K562 (cell line): ENCODE results near the gene DMAC1. TPM values are rescaled to one million over a fixed set of nuclear protein-coding genes. Genes with fewer than 3 reads are reported as not detected.

Experiments
- EHMT2 ChIP-seq: fragments of 450-650 bp; IDR thresholded peaks from 2 replicates; pipeline ENCODE4 v1.6.1; 2018; ENCODE audit warnings: antibody characterized with exemption
- ELF1 ChIP-seq: fragments of 200-800 bp; sonication (Bioruptor generic); IDR thresholded peaks from 2 replicates; pipeline ENCODE4 v1.6.1; 2016; ENCODE audit warnings: missing genetic modification characterization, missing compliant biosample characterization
- EP400 ChIP-seq: fragments of 450-650 bp; IDR thresholded peaks from 2 replicates; pipeline ENCODE4 v1.6.1; 2017; ENCODE audit warnings: antibody characterized with exemption, mild to moderate bottlenecking, moderate library complexity
- KDM4B ChIP-seq, 2 experiments: fragments of 450-650 bp in 1 of 2; sonication (generic) in 1 of 2; IDR thresholded peaks; 2 replicates each; pipeline ENCODE4 v1.6.1; 2016 to 2017; ENCODE audit warnings: borderline replicate concordance in 2 of 2, antibody characterized with exemption in 1 of 2, low read depth in 1 of 2, mild to moderate bottlenecking in 1 of 2
- NCOA1 ChIP-seq: fragments of 450-650 bp; IDR thresholded peaks from 2 replicates; pipeline ENCODE4 v1.6.1; 2016; ENCODE audit warnings: low read depth
- NFYB ChIP-seq: IDR thresholded peaks from 2 replicates; pipeline ENCODE4 v1.6.1; 2011; ENCODE audit warnings: mild to moderate bottlenecking, moderate library complexity; ENCODE audit not compliant: insufficient read length; ENCODE audit errors: extremely low read depth
- POLR2G ChIP-seq: fragments of 200-400 bp; formaldehyde crosslinking; IDR thresholded peaks from 2 replicates; pipeline ENCODE4 v1.6.1; 2017; ENCODE audit warnings: low read depth, mild to moderate bottlenecking, antibody characterized with exemption, low read length, moderate library complexity
- STAT5A ChIP-seq: IDR thresholded peaks from 2 replicates; pipeline ENCODE4 v1.6.1; 2012; ENCODE audit warnings: low read length, inconsistent platforms, borderline replicate concordance
- TEAD2 ChIP-seq: fragments of 450-650 bp; IDR thresholded peaks from 2 replicates; pipeline ENCODE4 v1.6.1; 2016; ENCODE audit warnings: missing genetic modification characterization, control low read depth, missing compliant biosample characterization
- ZNF224 ChIP-seq: sonication (generic); formaldehyde crosslinking; IDR thresholded peaks from 2 replicates; pipeline ENCODE4 v1.8.0; 2022; ENCODE audit warnings: mild to moderate bottlenecking, missing genetic modification reagents
- polyA plus RNA-seq, 8 experiments: library from polyadenylated mRNA; depleted of rRNA in 4 of 8; stranded (reverse) in 5 of 8; unstranded in 3 of 8; fragments of >200 nt; fragmentation: Nextera tagmentation in 2 of 8; fragmentation: Illumina TruSeq in 1 of 8; extraction: Ambion mirVana in 2 of 8; extraction: Trizol in 1 of 8; gene quantifications; 2 replicates each; pipeline versions ENCODE4 v1.2.1 to v1.2.3, GENCODE V29; 2011 to 2014; ENCODE audit warnings: inconsistent platforms in 1 of 8, missing spikeins in 1 of 8
- total RNA-seq, 7 experiments: library from RNA; depleted of rRNA in 6 of 7; stranded (reverse); fragments of >200 nt in 6 of 7; fragmentation: Illumina TruSeq in 2 of 7; extraction: Trizol in 2 of 7; gene quantifications; 2 replicates each; pipeline versions ENCODE4 v1.2.1 to v1.2.3, GENCODE V29; 2011 to 2021; ENCODE audit warnings: low replicate concordance in 1 of 7
- TF ChIP-seq, protein P1 (sequence below): fragments of 200-800 bp; sonication (Bioruptor generic); IDR thresholded peaks from 2 replicates; pipeline ENCODE4 v1.6.1; 2016; ENCODE audit warnings: missing genetic modification characterization, missing compliant biosample characterization
- TF ChIP-seq, protein P2 (sequence below): fragments of 450-650 bp; formaldehyde crosslinking; IDR thresholded peaks from 2 replicates; pipeline ENCODE4 v1.4.0; 2022; ENCODE audit warnings: missing genetic modification characterization
- TF ChIP-seq, protein P3 (sequence below), 2 experiments: fragments of 450-650 bp; formaldehyde crosslinking in 1 of 2; IDR thresholded peaks; 2 replicates each; pipeline versions ENCODE4 v1.4.0 to v1.6.1; 2014 to 2020; ENCODE audit warnings: mild to moderate bottlenecking in 2 of 2, borderline replicate concordance in 1 of 2, low read depth in 1 of 2

DMAC1 gene
- total and polyA plus RNA-seq, 9 of the 15 experiments (the other 6 are each of a cell fraction or from before 2014, with no cell fraction given), result 15.9 to 94.4 (median 38.4) TPM

DNA sequence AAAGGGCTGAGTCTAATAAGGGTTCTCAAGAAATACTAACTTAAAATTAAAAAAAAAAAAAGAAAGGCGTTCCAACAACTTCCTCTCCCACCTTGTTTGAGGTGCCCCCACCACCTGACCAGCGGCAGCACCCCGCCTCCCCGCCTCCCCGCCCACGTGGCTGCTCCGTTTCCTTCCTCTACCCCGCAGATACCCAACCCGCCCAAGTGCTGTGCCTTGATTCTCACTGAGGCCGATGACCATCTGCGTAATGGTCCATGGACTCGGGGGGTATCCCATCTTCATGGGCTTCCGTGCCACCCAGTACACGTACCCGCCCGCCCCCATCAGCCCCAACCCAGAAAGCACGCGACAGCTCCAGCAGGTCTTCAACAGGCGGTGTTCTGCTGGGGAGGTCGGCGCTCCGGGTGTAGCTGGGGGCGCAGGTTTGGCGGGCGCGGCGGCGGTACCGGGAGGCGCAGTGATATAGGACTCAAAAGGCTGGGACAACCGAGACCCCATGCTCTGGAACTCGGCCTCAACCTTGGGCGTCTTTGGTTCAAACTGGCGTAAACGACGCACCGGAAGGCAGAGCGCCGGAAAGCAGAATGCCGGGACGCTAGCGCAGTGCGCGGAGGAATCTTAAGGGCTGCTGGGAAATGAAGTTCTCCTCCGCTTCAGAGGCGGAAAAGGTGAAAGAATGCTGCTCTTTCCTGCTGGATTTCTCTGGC is at the start of gene DMAC1 (continued):
- TF ChIP-seq, protein P1, sequence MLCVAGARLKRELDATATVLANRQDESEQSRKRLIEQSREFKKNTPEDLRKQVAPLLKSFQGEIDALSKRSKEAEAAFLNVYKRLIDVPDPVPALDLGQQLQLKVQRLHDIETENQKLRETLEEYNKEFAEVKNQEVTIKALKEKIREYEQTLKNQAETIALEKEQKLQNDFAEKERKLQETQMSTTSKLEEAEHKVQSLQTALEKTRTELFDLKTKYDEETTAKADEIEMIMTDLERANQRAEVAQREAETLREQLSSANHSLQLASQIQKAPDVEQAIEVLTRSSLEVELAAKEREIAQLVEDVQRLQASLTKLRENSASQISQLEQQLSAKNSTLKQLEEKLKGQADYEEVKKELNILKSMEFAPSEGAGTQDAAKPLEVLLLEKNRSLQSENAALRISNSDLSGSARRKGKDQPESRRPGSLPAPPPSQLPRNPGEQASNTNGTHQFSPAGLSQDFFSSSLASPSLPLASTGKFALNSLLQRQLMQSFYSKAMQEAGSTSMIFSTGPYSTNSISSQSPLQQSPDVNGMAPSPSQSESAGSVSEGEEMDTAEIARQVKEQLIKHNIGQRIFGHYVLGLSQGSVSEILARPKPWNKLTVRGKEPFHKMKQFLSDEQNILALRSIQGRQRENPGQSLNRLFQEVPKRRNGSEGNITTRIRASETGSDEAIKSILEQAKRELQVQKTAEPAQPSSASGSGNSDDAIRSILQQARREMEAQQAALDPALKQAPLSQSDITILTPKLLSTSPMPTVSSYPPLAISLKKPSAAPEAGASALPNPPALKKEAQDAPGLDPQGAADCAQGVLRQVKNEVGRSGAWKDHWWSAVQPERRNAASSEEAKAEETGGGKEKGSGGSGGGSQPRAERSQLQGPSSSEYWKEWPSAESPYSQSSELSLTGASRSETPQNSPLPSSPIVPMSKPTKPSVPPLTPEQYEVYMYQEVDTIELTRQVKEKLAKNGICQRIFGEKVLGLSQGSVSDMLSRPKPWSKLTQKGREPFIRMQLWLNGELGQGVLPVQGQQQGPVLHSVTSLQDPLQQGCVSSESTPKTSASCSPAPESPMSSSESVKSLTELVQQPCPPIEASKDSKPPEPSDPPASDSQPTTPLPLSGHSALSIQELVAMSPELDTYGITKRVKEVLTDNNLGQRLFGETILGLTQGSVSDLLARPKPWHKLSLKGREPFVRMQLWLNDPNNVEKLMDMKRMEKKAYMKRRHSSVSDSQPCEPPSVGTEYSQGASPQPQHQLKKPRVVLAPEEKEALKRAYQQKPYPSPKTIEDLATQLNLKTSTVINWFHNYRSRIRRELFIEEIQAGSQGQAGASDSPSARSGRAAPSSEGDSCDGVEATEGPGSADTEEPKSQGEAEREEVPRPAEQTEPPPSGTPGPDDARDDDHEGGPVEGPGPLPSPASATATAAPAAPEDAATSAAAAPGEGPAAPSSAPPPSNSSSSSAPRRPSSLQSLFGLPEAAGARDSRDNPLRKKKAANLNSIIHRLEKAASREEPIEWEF (CRISPR knock-in tag), result no peak
- TF ChIP-seq, protein P2, sequence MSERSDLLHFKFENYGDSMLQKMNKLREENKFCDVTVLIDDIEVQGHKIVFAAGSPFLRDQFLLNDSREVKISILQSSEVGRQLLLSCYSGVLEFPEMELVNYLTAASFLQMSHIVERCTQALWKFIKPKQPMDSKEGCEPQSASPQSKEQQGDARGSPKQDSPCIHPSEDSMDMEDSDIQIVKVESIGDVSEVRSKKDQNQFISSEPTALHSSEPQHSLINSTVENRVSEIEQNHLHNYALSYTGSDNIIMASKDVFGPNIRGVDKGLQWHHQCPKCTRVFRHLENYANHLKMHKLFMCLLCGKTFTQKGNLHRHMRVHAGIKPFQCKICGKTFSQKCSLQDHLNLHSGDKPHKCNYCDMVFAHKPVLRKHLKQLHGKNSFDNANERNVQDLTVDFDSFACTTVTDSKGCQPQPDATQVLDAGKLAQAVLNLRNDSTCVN, result no peak
- TF ChIP-seq EP400 (peak; percentile 88), TEAD2 (tag) (no peak), ELF1 (tag) (peak; percentile 68), KDM4B (IDR thresholded peaks at IDR 0.05; ENCODE audit: borderline replicate concordance in 2 of 2, low read depth in 1 of 2) (no peak), POLR2G (peak; percentile 81), NCOA1 (no peak), STAT5A (no peak), ZNF224 (no peak), NFYB (no peak), EHMT2 (no peak)
- TF ChIP-seq, protein P3, sequence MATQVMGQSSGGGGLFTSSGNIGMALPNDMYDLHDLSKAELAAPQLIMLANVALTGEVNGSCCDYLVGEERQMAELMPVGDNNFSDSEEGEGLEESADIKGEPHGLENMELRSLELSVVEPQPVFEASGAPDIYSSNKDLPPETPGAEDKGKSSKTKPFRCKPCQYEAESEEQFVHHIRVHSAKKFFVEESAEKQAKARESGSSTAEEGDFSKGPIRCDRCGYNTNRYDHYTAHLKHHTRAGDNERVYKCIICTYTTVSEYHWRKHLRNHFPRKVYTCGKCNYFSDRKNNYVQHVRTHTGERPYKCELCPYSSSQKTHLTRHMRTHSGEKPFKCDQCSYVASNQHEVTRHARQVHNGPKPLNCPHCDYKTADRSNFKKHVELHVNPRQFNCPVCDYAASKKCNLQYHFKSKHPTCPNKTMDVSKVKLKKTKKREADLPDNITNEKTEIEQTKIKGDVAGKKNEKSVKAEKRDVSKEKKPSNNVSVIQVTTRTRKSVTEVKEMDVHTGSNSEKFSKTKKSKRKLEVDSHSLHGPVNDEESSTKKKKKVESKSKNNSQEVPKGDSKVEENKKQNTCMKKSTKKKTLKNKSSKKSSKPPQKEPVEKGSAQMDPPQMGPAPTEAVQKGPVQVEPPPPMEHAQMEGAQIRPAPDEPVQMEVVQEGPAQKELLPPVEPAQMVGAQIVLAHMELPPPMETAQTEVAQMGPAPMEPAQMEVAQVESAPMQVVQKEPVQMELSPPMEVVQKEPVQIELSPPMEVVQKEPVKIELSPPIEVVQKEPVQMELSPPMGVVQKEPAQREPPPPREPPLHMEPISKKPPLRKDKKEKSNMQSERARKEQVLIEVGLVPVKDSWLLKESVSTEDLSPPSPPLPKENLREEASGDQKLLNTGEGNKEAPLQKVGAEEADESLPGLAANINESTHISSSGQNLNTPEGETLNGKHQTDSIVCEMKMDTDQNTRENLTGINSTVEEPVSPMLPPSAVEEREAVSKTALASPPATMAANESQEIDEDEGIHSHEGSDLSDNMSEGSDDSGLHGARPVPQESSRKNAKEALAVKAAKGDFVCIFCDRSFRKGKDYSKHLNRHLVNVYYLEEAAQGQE (IDR thresholded peaks at IDR 0.05; ENCODE audit: borderline replicate concordance), result no peak
- TF ChIP-seq, protein P3 (CRISPR knock-in tag; IDR thresholded peaks at IDR 0.05; ENCODE audit: low read depth), result no peak
